HG03378 (cell line): Measurements from ENCODE around the gene C20orf96.
A peak's percentile ranks its signal among the peaks of the same experiment; 100 is the strongest.
"Not testable (repeated sequence)": the region's sequence is repeated elsewhere in the genome, so short reads cannot be mapped to it uniquely, and the experiment has no call there.

ENCODE experiments used
- ATAC-seq: cut with Tn5 transposase; IDR thresholded peaks from one replicate; pipeline ENCODE4 v1.9.1; 2021; ENCODE audit warnings: mild to moderate bottlenecking, moderate library complexity; ENCODE audit not compliant: unreplicated experiment

C20orf96 gene, protein sequence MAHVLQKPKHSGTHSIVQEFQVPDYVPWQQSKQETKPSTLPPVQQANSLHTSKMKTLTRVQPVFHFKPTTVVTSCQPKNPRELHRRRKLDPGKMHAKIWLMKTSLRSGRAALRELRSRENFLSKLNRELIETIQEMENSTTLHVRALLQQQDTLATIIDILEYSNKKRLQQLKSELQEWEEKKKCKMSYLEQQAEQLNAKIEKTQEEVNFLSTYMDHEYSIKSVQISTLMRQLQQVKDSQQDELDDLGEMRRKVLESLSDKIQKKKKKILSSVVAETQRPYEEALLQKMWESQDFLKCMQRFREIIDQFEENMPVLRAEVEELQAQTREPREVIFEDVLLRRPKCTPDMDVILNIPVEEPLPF

GRCh38 chr20:290084-290831 is at the start of gene C20orf96:
TSS of gene C20orf96 (minus strand) at chr20:290750. CDS start at chr20:290610, 140 bp downstream.
- peak; percentile 54 for ATAC-seq

GRCh38 chr20:336040-336439 is 45.5 kb upstream of the C20orf96 start:
- ATAC-seq = not testable (repeated sequence)

GRCh38 chr20:334578-334977 is 44.0 kb upstream of the C20orf96 start:
- ATAC-seq = no peak

DNA sequence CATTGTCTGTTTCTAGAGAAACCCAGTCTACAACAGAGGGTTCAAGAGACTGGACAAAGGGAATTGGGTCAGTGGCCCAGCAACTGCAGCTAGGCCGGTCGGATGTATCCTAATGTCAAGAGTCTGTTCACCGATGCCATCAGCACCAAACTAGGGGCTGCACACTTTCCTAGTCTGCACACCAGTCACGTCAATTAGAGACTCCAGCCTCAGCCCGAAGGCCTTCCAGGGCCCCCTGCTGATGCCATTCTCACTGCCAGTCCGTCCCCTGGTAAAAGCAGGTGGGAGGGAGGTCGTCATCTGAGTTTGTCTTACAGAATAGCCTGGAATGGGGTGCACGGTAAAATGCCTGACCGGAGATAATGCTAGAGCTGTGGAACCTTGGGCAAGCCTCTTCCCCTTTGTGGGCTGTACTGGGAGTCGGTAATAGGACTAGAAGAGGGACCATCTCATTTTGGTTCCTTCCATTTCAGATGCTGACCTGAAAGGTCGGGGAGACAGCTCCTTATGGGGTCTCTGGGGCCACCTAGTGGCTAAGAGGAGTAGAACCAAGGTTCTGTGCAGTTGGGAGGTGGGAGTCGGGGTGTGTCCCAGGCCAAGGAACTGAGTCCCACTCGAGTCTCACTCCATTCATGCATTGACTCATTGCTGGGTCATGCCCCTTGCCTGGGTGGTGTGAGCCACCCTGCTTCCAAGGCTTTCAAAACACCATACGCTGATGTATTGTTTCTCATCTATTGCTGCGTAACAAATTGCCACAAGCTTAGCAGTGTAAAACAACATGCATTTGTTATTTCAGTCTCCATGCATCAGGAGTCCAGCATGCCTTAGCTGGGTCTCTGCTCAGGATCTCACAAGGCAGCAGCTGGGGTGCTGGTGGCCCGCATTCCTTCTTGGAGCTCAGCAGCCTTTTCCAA is 39.9 kb upstream of the C20orf96 start:
- no peak for ATAC-seq

- no peak for ATAC-seq
Measured at GRCh38 chr20:329851-330232, 39.3 kb upstream of the C20orf96 start.

- no peak for ATAC-seq
Measured at GRCh38 chr20:328975-329695, 38.6 kb upstream of the C20orf96 start.

DNA sequence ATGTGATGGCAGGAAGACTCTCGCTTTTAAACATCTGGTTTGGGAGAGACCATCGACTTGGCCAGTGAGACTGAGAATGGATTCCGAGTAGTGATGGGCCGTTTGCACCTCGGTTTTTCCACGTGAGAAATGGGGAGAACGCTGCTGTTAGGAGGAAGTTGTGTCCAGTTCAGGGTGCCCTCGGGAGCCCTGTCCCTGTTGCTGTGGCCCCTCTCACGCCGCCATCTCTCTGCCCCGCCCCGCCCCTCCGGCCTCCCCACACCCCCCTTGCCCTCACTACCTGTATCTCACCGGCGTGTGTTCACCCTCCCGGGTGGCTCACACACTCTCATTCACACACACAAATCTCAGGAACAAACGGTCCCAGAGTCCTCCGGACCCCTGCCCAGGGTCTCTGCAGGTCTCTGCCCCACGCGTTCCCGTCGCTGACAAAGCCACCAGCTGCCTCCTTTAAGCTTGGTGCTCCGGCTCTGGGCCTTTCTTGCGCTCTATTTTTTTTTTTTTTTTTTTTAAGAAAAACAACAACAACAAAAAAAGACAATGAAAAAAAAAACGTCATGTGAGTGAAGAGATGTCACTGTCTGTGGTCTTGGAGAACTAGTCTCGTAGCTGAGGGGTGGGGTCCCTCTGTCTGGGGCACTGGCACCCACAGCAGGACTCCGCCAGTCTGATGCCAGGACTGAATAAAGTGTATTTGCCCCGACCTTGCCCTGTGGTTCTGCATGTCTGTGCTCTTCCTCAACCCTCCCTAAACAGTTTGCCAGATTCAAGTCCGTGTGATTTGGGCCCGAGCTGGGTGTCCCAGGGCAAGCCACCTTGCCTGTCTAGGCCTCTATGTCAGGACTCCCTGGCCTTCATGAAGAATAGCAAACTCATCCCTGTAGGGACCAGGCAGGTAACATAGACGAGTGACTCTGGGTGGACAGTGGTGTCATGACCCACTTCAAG is 37.8 kb upstream of the C20orf96 start:
- ATAC-seq = no peak

DNA sequence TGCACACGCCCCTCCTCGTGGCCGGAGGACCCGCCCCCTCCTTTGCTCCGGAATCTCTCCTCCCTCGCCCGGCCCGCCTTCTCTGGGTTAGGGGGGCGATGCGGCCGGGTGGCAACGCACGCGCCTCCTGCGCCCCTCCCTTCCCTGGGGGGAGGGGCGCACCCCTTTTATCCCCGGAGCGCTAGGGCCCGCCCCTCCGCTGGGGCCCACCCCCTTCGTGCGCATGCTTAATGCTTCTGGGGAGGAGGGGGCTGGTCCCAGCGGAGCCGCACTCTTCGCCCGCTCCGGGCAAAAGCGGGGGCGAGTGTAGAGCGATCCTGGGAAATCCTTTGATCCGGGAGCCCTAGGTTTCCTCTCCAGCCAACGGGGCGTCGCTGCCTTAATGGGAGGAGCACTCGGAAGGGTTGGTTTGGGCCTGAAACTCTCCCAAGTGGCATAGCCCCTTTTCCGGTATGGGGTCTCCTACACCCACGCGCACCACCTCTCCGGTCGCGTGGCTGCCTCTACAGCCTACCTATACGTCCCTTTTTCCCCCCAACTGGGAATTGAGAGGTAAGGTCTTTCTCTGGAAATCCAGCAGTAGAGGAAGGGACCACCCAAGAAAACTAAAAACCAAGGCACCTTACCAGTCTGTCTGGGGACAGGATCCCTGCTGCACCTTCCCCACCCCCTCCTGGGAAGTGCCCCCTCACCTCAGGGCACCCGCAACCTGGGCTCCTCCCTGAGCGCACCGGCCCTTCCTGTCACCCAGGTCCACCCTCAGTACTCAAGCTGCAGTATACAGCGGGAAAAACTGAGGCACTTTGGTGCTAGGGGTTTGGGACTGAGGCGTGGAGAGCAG is 36.9 kb upstream of the C20orf96 start:
- no peak for ATAC-seq

GRCh38 chr20:326645-327185 is 36.2 kb upstream of the C20orf96 start:
- no peak for ATAC-seq

- no peak for ATAC-seq
Measured at GRCh38 chr20:325889-326644, 35.5 kb upstream of the C20orf96 start.

DNA sequence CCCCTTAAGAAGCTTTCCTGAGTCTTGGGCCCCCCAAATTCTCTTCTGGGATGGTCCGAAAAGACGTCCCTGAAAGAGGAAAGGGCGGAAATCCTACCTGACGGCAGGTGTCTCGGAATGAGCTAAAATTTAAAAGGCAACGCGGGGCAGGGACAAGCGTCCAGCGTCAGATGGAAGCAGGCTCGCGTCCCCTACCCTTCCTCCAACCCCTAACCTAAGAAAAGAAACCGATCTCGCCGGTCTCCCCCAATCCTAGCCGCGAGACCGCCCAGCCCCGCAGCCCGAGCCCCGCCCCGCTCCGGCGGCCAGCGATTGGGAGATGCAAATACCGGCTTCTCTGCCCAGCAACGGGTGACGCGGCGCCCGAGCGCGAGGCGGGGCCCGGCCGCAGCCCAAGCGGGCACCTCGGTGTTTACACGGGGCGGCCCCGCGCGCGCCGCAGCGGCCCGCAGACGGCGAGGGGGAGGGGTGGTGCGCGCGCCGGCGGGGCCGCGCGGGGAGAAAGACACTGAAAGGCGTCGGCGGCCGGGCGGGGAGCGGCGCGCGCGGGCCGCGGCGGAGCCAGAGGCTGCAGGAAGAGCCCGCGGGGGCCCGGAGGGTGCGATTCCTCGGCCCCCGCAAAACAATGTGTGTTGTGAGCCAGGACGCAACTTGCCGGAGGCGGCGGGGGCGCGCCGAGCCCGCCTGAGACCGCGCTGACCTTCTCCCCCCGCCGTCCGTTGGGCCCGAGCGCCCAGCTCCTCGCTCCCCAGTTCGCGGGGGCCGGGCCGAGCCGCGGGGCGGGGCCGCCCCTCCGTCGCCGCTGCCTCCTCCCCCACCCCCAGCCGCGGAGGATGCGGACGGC is 34.7 kb upstream of the C20orf96 start, which contains the start of gene SOX12:
Gene SOX12, plus strand, starts transcription at position 508 of the 844 bp plus-strand sequence. CDS start 373 bp downstream, outside the sequence.
- peak; percentile 65 for ATAC-seq

- no peak for ATAC-seq
Measured at GRCh38 chr20:324177-325044, 33.9 kb upstream of the C20orf96 start.

DNA sequence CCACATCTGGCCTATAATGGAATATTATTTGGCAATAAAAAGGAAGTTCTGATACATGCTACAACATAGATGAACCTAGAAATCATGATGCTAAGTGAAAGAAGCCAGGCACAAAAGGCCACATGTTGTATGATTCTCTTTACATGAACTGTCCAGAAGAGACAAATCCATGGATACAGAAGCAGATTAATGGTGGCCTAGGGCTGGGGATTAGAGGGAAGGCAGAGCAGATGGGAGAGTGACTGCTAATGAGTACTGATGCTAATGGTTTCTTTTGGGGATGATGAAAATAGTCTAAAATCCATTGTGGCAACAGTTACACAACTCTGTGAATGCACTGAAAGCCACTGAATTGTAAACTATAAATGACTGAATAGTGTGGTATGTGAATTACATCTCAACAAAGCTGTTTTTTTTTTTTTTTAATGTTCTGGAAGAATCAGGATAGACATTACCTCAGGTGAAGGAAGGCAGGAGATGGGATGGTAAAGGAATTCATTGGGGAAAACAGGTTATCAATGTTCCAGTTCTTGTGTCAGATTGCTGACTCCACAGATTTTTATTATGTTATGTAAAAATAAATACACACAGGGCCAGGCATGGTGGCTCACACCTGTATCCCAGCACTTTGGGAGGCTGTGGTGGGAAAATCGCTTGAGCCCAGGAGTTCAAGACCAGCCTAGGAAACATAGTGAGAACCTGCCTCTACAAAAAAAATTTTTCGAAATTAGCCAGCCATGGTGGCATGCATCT is 25.9 kb upstream of the C20orf96 start:
- no peak for ATAC-seq

- ATAC-seq = no peak
Measured at GRCh38 chr20:313948-314347, 23.4 kb upstream of the C20orf96 start.

- ATAC-seq = no peak
Measured at GRCh38 chr20:313402-313801, 22.9 kb upstream of the C20orf96 start.
